Stimulated activated CD8-positive, alpha-beta memory T cell treated with anti-CD3 and anti-CD28 coated beads, Interleukin-15, amount 100 ng/mL, for 4 hours (primary cell): ENCODE data around the gene ZBTB5.
"Not testable (repeated sequence)": the region's sequence is repeated elsewhere in the genome, so short reads cannot be mapped to it uniquely, and the experiment has no call there.

Source experiments
- DNase-seq, 2 donors: peaks; one replicate each; pipeline ENCODE4 v3.0.0-alpha.2; 2020; ENCODE audit warnings: low read depth in 2 of 2

Gene ZBTB5

GRCh38 chr9:37452611-37453010 is 12.6 kb downstream of the ZBTB5 start:
- DNase-seq = no peak

- no peak for DNase-seq
Measured at GRCh38 chr9:37451628-37452027, 13.6 kb downstream of the ZBTB5 start.

- DNase-seq = no peak
Measured at GRCh38 chr9:37449862-37450632, 15.2 kb downstream of the ZBTB5 start.

- DNase-seq = no peak
Measured at GRCh38 chr9:37447111-37447510, 18.1 kb downstream of the ZBTB5 start.

- DNase-seq = no peak
Measured at GRCh38 chr9:37446401-37446800, 18.8 kb downstream of the ZBTB5 start.

GRCh38 chr9:37445832-37446231 is 19.4 kb downstream of the ZBTB5 start:
- DNase-seq = no peak

- DNase-seq = no peak
Measured at GRCh38 chr9:37444890-37445289, 20.4 kb downstream of the ZBTB5 start.

- no peak for DNase-seq
Measured at GRCh38 chr9:37443566-37443965, 21.7 kb downstream of the ZBTB5 start.

GRCh38 chr9:37442556-37442955 is 22.7 kb downstream of the ZBTB5 start:
- DNase-seq = no peak

GRCh38 chr9:37441776-37442370 is 23.4 kb downstream of the ZBTB5 start:
- DNase-seq = no peak

- DNase-seq = no peak
Measured at GRCh38 chr9:37438359-37438758, 26.9 kb downstream of the ZBTB5 start.

- no peak for DNase-seq
Measured at GRCh38 chr9:37437621-37438020, 27.6 kb downstream of the ZBTB5 start.

GRCh38 chr9:37437010-37437409 is 28.2 kb downstream of the ZBTB5 start:
- no peak for DNase-seq

- no peak for DNase-seq
Measured at GRCh38 chr9:37436540-37436939, 28.7 kb downstream of the ZBTB5 start.

- no peak for DNase-seq
Measured at GRCh38 chr9:37433867-37434371, 31.3 kb downstream of the ZBTB5 start.

- no peak for DNase-seq
Measured at GRCh38 chr9:37432020-37432419, 33.2 kb downstream of the ZBTB5 start.

- no peak for DNase-seq
Measured at GRCh38 chr9:37430841-37431597, 34.2 kb downstream of the ZBTB5 start.

- no peak for DNase-seq
Measured at GRCh38 chr9:37429441-37430285, 35.6 kb downstream of the ZBTB5 start.

GRCh38 chr9:37428345-37428744 is 36.9 kb downstream of the ZBTB5 start:
- no peak for DNase-seq

- DNase-seq = no peak
Measured at GRCh38 chr9:37426846-37427245, 38.4 kb downstream of the ZBTB5 start.

GRCh38 chr9:37426431-37426830 is 38.8 kb downstream of the ZBTB5 start:
- DNase-seq = not testable (repeated sequence)

GRCh38 chr9:37425298-37425752 is 39.9 kb downstream of the ZBTB5 start:
- DNase-seq = no peak
